ENCODE data around the gene KDM6B. TPM values are rescaled to one million over a fixed set of nuclear protein-coding genes. Genes with fewer than 3 reads are reported as not detected.

Gene KDM6B
- polyA plus RNA-seq, 1 experiment: 2.0 TPM

DNA sequence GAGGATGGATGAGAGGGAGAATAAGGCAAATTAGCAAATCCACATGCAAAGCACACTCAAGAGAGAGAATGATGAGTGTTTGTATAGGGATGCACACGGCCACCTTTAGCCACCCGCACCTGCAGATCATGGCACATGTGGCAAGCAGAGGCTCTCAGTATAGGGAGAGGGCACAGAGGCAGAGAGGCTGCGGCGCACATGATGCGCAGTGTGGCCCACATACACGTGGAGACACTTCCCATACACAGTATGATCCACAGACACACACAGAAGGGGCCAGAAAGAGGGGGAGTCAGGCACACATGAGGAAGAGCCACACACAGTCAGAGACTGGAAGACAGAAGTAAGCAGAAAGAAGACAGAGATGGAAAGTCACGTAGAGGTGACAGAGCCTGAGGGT, 48.1 kb downstream of the KDM6B start:
- TF ChIP-seq CTCF (IDR thresholded peaks at IDR 0.05; ENCODE audit: low read depth, low read length): no peak
- H3K9me3 ChIP-seq (ENCODE audit: control insufficient read depth, insufficient read depth, low read length): no peaks in the 10 kb centered on the region; the same call in 1 of the 2 replicates
- no peak for DNase-seq (ENCODE audit: low read depth, low spot score)
- no peaks in the 10 kb centered on the region for H3K27me3 ChIP-seq (ENCODE audit: control insufficient read depth, insufficient read depth, low read length)
- ChIA-PET POLR2A (no interaction called here), CTCF (interaction anchor here (1.2 kb wide), 1 partner anchor 108 kb away, joined by 4 read pairs; no protein-coding TSS in a partner anchor)
- H3K27ac ChIP-seq (ENCODE audit: low read depth, low read length): no peak overlapping the region
- H3K4me3 ChIP-seq (ENCODE audit: low read depth, low read length): no peak overlapping the region

DNA sequence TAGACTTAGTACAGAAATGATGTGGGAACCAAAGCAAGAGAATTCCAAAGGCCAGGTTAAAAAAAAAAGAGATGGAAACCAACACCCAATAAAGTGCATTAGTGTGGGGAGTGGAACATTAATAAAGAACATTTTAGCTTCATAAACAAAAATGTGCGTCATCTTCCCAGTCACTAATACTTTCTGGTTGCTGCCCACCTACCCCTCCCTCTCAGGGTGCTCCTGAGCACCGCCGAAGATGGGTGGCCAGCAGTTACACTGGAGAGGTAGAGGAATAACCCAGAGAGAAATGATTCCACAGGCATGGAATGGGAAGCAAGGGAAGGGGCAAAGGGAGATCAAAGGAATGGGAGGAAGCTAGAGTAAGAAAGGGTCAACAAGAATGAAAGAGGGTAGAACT, 48.6 kb downstream of the KDM6B start:
- POLR2A ChIA-PET: interaction anchor here (1.1 kb wide), 1 partner anchor 50 kb away, joined by 3 read pairs; no protein-coding TSS in a partner anchor
- Histone ChIP-seq H3K27ac (ENCODE audit: low read depth, low read length) (no peak overlapping the region), H3K4me3 (ENCODE audit: low read depth, low read length) (no peak overlapping the region), H3K9me3 (ENCODE audit: control insufficient read depth, insufficient read depth, low read length) (no peaks in the 10 kb centered on the region; the same call in 1 of the 2 replicates), H3K27me3 (ENCODE audit: control insufficient read depth, insufficient read depth, low read length) (no peaks in the 10 kb centered on the region)
- CTCF ChIA-PET: interaction anchor here (1.2 kb wide), 2 partner anchors 15 to 107 kb away, joined by 3 to 4 read pairs; no protein-coding TSS in a partner anchor
- DNase-seq (ENCODE audit: low read depth, low spot score): no peak
- TF ChIP-seq CTCF (IDR thresholded peaks at IDR 0.05; ENCODE audit: low read depth, low read length): no peak

Other genes starting within 250 kb of the KDM6B start
- 0.24 and 0.29 TPM in 2 replicates for gene SOX15, start 244.1 kb upstream of the KDM6B start, polyA plus RNA-seq (2011; rRNA removed)
- gene FXR2, start 219.3 kb upstream of the KDM6B start, polyA plus RNA-seq (2011; rRNA removed): 24.6 and 29.4 TPM in 2 replicates
- 54.1 and 61.5 TPM in 2 replicates for gene SAT2, start 206.4 kb upstream of the KDM6B start, polyA plus RNA-seq (2011; rRNA removed)
- gene SHBG, start 204.1 kb upstream of the KDM6B start, polyA plus RNA-seq (2011; rRNA removed): 0.35 and 0.50 TPM in 2 replicates
- gene ATP1B2, start 183.3 kb upstream of the KDM6B start, polyA plus RNA-seq (2011; rRNA removed): 0.05 and 0.11 TPM in 2 replicates
- gene TP53, start 146.7 kb upstream of the KDM6B start, polyA plus RNA-seq (2011; rRNA removed): 40.7 and 48.9 TPM in 2 replicates
- 4.1 and 4.5 TPM in 2 replicates for gene WRAP53, start 145.7 kb upstream of the KDM6B start, polyA plus RNA-seq (2011; rRNA removed)
- 7.2 and 7.7 TPM in 2 replicates for gene EFNB3, start 129.0 kb upstream of the KDM6B start, polyA plus RNA-seq (2011; rRNA removed)
- gene DNAH2, start 116.5 kb upstream of the KDM6B start, polyA plus RNA-seq (2011; rRNA removed): 0.04 and 0.06 TPM in 2 replicates
- 0.29 and 0.45 TPM in 2 replicates for gene TMEM88, start 20.8 kb downstream of the KDM6B start, polyA plus RNA-seq (2011; rRNA removed)
- gene NAA38, start 23.3 kb downstream of the KDM6B start, polyA plus RNA-seq (2011; rRNA removed): 49.3 and 59.0 TPM in 2 replicates
- 6.9 and 8.1 TPM in 2 replicates for gene CYB5D1, start 23.8 kb downstream of the KDM6B start, polyA plus RNA-seq (2011; rRNA removed)
- 50.0 and 68.6 TPM in 2 replicates for gene CHD3, start 54.6 kb downstream of the KDM6B start, polyA plus RNA-seq (2011; rRNA removed)
- gene RNF227, start 82.1 kb downstream of the KDM6B start, polyA plus RNA-seq (2011; rRNA removed): 1.3 and 1.4 TPM in 2 replicates
- 2.2 and 3.1 TPM in 2 replicates for gene KCNAB3, start 95.6 kb downstream of the KDM6B start, polyA plus RNA-seq (2011; rRNA removed)
- 202 and 227 TPM in 2 replicates for gene TRAPPC1, start 97.7 kb downstream of the KDM6B start, polyA plus RNA-seq (2011; rRNA removed)
- gene CNTROB, start 98.0 kb downstream of the KDM6B start, polyA plus RNA-seq (2011; rRNA removed): 11.3 and 12.9 TPM in 2 replicates
- not detected in 2 replicates for gene GUCY2D, start 168.4 kb downstream of the KDM6B start, polyA plus RNA-seq (2011; rRNA removed)
- gene ALOX15B, start 204.8 kb downstream of the KDM6B start, polyA plus RNA-seq (2011; rRNA removed): not detected in 2 replicates